Astrocyte of the hippocampus (primary cell): ENCODE data around the gene SEMA3C.

ENCODE experiments used
- DNase-seq: peaks from one replicate; pipeline ENCODE4 v3.0.0; 2011; ENCODE audit warnings: low read depth, low spot score

Gene SEMA3C

DNA sequence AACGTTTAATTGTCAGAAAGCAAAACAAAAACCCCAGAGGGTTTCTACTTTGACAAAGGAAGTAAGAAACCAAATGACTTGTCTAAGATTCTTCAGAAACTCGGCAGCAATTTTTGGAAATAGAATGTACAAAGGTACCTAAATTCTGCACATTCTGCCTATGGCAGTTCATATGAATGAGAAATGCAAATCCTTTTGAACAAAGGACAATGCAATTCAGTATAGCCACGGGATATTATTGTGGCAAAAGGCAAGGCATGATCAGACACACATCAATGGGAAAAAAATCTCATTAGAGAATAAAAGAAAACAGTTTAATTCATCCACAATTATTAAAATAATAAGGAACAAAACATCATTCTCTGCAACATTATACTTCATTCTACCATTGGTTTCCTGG, 93.4 kb downstream of the SEMA3C start:
- no peak for DNase-seq

DNA sequence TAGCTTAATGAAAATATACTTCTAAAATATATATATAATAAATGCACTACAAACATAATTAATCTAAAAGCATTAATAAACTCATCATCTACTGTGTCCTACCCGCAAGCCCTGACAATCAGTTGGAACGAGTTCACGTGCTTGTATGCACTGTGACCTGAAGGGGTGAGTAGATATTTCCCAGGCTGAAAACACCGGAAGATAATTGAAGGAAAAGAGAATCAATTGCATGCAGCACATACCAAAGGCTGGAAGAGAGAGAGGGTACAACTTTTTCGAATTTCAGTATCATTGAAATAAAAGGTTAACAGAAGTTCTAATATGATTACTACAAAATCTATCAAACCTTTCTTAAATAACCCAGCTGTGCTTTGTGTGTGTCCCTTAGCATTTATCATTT, 94.6 kb downstream of the SEMA3C start:
- no peak for DNase-seq

DNA sequence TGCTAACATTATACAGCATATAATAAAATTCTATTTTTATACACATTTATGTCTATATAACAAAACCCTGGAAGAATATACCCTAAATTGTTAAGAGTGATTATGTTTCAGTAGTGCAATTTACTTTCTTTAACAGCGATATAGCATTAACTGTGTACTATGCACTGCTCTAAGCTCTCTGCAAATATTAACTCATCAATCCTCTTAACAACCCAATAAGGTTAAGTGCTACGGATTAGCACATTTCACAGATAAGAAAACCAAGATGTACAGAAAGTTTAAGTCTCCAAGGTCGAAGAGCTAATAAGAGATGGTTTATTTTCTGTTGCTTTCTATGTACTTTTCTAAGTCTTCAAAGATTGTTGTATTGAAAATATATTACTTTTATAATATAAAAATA, 95.8 kb downstream of the SEMA3C start:
- no peak for DNase-seq

DNA sequence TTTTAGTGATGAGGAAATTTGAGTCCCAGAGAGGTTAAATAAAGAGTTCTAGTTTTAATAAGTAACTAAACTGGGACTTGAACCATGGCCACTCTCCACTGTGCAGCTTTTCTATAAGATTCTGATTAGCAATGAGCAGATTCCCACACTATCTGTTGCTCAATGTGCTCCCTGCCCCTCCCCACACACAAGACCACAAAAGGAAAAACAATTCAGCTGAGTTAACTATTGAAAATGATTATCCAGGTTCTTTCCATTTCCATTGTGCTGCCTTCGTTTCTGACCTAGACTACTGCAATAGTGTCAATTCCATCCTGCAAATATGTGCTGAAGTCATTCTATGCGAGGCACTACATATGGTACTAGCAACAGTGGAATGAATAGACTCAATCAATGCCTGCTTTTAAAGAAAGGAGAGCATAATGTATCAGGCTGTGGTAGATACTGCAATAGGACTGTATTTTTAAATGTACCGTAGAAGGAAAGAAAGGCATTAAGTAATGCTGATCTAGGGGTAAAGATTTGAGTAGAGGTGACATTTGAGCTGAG, 97.0 kb downstream of the SEMA3C start:
- no peak for DNase-seq

DNA sequence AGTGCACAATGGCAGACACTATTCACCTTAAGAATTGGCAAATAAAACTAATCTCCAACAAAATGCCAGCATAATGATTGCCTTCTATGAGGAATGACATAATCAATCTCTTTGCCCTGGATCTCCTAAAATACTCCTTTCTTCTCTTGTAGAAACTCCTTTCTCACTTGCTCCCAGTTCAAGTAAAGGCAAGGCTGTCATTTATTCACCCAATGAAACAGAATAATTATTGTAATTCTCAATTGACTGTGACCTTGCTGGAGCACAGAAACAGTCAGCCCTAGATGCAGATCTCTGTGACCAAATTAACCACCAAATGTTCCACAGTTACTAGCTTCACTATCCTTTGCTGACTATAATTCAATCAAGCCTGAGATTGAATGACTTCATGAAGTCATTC, 99.3 kb downstream of the SEMA3C start:
- DNase-seq: no peak

DNA sequence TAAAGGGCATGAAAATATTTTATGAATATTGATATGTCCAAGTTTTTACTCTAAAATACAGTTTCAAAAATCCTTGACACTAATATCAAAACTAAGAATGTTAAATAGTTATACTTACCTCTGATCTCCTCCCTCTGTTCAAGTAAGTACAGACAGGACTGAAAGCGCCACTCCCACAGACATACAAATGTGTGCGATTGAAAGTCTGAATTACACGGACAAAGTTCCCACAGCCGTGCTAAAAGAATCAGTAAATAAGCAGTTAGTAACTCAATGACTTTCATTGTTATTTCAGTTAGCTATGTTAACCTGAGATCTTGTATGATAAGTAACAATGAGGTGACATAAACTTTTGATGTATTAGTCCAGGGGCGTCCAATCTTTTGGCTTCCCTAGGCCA, 100.7 kb downstream of the SEMA3C start:
- DNase-seq: no peak

DNA sequence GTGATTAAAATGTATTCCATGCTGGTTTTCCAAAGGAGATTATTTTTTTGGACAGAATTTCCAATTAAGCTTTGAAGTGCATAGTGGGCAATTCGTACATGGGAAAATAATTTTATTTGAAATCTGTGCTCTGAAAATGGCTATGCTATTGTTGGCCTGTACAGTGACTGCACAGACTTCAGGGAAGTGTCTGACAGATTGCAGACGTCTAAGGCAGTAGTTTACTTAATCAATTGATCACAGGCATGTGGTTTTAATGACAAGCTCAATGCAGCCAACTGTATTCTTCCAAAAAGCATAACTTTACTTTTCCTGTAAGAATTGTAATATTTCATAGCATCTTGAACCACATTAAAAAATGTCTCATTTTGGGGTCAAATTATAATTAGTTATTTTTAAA, 102.0 kb downstream of the SEMA3C start:
- DNase-seq: no peak

DNA sequence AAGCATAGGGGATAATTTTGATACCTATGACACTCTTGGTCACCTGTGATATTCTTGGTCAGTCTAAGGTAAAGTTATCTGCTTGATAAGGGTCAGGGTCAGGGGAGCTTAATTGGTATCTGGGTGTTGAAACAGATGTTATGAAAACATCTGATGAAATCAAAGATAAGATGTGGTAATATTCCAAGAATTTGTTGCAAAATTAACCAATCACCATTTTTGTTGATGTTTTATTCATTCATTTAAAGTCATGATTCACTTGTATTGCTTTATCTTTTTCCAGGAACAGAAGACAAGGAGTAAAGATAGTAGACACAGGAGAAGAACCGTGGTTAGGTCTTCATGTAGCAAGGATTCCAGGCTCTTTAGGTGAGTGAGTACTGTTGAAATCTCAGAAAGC, 103.1 kb downstream of the SEMA3C start:
- DNase-seq: no peak

DNA sequence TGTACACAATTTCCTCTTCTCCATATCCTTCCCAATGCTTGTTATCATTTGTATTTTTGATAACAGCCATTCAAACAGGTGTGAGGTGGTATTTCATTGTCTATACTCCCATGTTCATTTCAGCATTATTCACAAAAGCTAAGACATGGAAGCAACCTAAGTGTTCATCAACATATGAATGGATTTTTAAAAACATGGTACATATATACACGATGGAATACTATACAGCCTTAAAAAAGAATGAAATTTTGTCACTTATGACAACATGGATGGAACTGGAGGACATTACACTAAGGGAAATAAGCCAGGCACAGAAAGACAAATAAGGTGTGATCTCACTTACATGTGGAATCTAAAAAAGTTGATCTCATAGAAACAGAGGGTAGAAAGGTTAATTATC, 109.3 kb downstream of the SEMA3C start:
- DNase-seq: no peak

DNA sequence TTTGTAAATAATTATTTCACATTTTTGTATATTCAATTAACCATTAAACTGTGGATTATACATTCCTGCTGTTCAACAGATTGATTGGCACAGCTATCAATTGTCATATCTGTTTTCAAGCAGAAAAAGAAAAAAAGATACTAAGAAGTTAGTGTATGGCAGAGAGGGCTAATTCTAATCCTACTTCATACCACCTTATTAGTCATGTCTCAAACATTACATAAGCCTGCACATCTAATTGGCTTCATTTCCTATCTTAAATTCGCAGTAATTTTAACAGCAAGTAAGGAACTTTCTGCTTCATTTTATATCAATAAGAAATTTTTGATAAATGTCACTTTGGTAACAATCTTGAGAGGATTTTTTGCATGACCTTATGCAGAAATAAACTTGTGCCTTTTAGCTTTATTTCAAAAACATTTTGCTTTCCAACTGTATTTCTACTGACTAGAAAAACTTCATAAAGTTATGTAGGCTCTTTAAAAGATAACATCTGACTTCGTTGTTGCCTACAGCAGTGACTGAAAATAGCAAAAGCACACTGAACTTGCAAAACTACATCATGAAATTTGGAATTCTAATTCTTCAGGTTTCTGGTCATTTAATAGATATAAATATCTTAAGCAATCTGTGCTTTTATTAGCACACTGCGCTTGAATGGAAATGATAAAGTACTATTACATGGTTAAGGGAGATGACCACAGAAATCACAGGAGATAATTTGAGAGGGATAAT, 111.5 kb downstream of the SEMA3C start:
- no peak for DNase-seq

DNA sequence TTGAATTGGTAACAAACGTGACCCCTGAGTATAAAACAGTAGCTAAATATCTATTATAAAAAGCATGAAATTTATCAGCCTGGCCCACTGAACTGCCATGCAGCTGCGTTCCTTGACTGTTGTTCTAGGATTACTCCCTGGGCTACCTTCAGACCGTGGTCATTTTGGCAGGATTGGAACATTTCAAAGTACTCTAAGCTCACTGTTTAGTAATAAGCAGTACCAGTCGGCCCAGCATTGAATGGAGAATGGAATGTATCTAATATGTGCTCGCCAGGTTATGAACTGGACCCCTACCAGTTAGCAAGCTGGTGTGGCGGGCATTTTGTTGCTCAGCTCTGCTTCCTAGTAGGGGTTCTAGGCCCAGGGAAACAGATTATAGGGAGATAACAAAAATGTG, 112.2 kb downstream of the SEMA3C start:
- peak; percentile 73 for DNase-seq

DNA sequence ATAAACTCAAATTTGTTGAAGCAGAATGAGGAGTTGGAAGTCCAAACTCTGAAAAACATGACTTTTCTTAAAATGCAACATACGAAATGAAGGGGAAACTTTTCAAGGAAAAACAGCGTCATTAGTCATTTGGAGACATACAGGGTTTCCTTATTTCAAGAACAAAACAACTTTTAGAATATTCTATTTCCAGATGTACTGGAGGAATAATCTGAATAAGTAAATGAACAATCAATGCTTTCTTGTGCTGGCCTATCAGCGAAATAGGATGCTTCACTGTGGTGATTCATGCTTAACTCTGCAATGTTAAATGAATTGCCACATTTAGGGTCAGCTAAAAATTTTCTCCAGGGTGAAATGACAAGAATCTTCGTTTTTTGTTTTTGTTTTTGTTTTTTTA, 114.3 kb downstream of the SEMA3C start:
- DNase-seq: no peak

DNA sequence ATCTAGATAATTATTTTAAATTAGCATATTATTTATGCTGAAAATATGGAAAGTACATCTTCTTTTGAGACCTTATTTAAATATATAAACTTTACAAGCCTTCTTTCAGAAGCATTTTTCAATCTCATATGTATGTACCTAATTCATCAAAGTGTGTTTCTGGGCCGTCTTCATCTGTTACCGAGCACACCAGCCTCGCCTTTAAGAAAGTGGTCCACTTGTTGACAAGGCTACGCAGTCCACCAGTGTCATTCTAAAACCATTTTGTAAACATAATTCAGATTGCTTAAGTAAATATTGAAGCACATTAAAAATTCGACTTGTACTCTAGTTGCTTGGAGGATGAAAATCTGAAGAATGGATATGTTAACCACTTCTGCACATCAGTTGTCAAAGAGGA, 116.3 kb downstream of the SEMA3C start:
- DNase-seq: no peak

DNA sequence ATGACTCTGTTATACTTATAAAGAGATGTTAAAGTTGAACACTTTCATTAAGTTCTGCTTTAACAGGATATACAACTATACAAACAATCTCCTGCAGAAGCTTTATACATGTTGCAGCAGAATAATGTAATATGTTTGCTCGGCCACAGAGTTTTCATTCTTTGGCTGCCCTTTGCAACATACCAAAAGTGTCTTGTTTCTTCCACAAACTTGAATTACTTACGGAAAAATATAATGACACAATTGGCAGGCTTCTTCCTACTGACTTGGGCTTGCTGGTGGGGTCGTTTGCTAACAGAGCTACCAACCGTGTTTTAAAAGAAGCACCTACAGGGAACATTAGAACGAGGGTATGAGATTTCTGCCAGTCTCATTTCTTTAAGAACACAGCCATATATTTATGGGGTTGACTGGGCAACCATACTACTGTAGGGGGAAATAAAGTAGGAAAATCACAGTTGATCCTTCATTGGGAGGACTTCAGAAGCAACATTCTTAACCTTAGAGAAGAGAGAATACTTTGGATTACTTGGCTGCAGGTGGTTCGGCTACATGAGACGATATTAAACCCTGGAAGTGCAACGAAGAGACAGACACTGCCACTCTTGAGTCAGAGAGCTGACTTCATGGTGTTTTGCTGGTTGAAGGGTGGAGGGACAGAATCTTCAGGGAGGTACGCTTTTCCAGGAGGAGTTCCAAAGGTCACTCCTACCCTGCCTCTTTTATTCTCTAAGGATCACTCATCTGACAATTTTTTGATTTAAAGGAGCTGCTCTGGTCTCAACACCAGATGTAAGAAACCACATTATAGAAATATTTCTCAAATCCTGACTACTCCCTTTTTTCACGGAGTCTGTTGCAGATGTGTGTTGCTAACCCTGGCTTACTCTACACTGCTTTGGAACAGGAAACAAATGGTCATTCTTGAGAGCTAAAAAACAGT, 123.9 kb downstream of the SEMA3C start:
- no peak for DNase-seq

DNA sequence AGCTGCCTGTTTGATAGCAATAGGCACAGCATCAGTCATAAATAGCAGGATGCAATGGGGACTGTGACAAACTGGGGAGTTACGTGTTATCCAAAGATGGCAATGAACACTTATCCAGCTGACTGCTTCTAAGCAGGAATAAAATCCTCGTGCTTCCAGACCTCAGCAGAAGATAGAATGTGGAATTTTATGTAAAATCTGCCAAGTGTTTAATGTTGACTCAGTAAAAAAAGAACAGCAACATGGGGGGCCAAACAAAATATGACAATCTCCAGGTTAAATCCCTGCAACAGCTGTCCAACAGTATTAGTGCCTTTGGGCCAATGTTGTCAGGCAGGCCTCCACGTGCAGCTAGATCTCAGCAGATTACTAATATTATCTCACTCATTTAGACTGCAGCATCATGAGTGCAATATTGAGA, 127.3 kb downstream of the SEMA3C start:
- peak; percentile 20 for DNase-seq

DNA sequence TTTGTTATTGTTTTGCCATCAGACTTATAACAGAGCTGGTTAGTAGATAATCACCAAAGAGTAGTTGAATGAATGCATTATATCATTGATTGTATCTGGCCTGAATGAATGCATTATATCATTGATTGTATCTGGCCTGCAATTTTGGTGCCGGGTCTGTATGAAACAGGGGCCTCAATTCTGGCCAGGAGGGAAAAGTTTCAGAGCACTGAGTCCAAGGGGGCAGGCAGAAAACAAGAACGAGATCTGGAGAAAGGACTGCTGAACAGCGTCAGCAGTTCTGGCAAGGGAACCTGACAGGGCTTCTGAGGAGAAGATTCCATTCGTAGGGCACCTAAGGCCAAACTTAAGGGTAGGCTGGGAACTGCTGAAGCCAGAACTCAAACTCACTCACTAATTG, 128.0 kb downstream of the SEMA3C start:
- DNase-seq: no peak

DNA sequence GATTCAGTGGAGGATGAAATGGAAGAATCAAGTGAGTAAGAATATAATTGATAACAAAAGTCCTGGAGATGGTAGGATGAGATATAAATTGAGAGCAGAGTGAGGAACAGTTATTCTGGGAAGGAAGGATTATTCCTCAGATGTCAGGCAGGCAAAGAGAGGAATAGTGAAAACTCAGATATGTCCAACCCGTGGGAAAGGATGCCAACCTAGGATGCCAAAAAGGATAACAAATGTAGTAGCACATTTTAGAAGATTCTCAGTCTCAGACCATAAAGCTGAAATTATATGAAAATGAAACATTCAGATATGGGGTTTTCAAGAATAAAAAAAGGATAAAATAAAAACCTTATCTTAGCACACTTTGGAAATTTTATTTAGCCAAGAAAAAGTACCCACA, 131.1 kb downstream of the SEMA3C start:
- no peak for DNase-seq

DNA sequence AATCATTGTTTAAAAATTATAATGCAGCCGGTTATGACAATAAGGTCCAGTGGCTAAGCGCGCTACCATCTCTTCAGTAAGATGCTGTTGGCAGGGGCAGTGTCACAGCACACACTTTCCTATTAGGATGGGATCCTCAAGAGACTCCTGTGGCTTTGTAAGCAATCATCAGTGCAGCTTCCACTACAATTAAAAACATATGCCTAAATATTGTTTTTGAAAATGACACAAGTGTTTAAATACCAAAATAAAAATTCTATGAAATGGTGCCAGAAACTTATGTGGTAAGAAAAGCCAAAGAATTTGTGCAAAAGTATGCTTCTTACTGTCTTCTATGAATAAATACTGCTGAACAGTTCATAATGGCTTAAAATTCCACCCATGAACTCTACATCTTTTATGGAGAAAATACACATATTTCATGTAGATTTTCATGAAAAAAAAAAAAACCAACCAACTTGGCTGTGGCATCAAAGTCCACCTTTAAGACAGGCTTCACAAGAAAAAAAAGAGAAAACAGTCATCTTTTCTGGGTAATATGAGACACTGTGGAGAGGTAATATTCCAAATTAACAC, 132.8 kb downstream of the SEMA3C start:
- DNase-seq: no peak

DNA sequence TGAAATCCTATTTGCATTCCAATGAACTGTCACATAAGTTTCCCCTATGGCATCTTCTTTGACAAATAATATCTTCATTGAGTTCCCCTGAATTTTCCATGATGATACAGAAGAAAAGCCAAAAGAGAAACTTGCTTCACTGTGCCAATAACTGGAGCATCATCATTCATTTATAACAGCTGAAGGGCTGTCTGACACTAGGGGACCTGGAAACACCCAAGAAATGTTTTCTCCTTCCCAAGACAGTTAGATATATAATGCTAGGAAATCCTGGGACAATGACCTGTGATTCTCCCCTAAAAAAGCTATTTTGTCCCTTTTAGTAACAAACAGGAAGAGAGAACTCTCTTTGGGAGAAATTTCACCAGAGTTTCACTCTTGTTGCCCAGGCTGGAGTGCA, 133.6 kb downstream of the SEMA3C start:
- DNase-seq: no peak

DNA sequence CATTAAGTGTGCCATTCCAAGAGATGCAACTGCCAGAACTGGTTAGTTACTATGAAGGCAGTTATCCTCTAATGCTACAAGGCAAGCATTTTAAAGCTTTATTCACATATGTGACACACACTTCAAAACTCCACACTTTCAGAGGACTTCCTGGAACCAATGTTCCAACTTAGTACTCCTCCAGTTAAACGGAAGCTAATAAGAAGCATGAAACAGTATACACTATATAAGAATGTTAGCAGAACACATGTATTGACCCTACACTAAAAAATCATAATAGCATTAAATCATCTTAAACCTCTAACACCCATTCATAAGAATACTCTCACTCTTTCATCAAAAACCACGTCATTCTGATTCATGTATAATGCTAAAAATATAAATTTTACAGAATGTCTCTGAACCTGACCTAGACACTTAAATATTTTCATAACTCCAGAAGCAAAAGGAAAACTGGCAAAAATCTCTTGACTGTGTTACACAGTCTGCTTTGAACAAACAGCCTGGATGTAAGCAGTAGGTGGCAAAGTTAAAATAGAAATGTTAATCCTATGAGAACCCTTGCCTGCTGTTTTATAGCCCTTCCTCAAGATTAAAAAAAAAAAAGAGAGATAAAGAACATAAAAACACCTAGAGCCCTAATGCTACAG, 135.0 kb downstream of the SEMA3C start:
- peak; percentile 16 for DNase-seq

DNA sequence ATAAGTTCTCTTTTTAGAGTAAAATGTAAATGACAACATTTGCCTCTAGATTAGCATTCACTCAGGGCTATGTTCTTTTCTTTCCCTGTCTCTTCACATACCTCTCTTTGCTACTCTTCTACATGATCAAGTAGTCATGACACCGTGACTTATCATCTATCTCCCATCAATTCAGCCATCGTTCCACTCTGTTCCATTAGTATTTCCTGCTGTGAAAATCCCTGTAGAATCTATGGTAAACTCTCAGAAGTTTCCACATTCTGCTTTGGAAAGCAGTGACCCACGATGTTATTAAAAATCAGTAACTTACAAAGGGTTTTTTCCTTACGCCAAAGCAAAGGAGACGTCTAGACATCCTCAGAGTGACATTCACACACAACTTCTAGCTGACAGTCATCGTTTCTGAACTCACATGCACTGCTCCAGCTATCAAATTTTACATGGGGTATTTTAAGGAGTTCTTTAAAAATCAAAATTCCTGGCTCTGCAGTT, 135.6 kb downstream of the SEMA3C start:
- DNase-seq: no peak

DNA sequence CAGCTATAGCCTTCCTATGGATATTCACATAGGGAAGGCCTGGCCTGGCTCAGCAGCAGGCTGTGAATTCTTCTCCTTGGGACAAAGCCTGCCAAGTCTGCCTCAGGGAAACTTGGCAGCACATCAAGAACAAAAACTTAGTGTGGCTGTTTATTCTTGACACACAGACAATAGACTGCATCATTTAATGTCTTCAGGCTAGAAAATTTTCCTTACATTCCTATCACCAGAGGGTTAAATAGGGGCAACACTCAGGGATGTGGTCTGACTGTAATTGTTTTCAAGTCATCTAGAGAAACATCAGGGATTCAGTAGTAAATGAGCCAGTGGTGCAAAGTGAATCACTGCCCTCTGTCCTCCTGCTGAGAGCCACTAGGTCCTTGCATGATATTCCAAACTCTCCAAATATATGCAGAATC, 137.3 kb downstream of the SEMA3C start:
- DNase-seq: peak; percentile 95
